ENCODE results near the gene RAMACL. TPM values are rescaled to one million over a fixed set of nuclear protein-coding genes. Genes with fewer than 3 reads are reported as not detected.

RAMACL gene
- total and polyA plus RNA-seq, 11 donors = 0.27 to 2.0 (median 0.69) TPM

DNA sequence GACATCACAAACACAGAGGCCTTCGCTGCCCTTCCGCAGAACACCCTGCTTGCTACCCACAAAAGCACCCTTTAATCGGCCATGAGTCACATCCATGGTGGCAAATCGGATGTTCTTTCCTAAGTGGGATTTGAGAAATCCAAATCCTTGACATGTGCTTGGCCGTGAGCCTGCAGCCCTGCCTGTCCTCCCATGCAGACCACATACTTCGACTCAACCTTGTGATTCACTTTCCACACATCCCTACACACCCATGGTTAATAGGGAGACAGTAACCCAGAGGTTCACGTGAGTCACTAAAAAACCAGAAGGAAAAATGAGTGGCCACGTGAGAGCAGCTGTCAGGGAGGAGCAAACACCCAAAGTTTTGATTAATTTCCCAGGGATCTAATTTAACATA lies 19.4 kb downstream of the RAMACL start:
- Histone ChIP-seq H3K27me3 (no peaks in the 10 kb centered on the region), H3K9me3 (no peaks in the 10 kb centered on the region), H3K27ac (no peak overlapping the region), H3K4me1 (peaks cover 0 to 50% (median 21%) of the 10 kb centered on the region in 12 donors), H3K36me3 (no peaks in the 10 kb centered on the region), H3K4me3 (no peak overlapping the region)
- TF ChIP-seq CTCF (IDR thresholded peaks at IDR 0.05) (no peak), POLR2A (IDR thresholded peaks at IDR 0.05) (no peak)
- intact Hi-C loops (cut with DNase I) = no loop called here
- DNase-seq (peak in 1 of 5 donors; percentile 48), ATAC-seq (peak in 1 of 4 donors; percentile 30)
- WGBS, 4 donors = 71 to 77% (median 74%) methylated on average over 8 of the region's 8 CpGs

DNA sequence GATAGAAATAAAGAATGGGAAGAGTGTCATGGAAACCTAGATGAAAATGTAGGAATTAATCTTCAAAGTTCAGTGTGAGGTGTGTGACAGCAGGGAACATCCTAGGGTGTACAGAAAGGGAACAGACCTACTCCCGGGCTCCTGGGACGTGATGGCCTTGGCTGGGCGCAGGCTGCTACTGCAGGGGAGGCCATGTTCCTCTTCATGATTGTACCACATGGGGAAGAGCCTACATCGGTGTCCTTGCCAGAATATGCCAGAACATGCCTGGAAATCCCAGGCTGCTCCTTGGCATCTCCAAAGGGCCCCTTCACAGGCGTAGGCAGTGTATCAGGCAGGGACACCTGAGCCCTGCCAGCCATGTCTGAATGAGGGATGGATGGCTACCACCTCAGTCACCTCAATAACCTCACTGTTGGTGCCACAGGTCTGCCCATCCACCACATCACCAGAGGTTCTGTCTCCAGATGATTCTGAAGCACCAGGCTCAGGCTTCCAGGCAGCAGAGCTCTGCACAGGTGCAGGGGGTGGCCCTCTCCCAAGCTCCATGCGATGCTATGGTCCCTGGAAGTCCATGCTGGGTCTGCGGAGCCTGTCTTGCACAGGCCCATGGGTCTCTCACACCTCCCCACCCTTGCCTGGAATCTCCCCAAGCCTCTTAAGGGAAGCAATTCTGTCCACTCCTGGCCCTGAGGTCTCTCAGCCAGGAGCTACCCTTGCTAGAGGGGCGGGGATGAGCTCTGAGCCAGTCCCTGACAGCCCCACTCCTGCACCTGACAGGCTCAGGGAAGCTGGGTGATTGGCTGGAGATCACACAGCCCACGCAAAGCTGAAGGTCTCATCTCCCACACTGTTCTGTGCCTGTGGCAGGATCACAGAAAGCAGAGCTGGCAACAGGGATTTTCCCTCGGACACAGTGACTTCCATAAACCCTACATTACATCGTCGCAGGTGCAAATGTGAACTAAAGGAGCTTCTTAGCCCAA lies 20.2 kb downstream of the RAMACL start:
- Histone ChIP-seq H3K4me3 (no peak overlapping the region), H3K4me1 (peaks cover 0 to 58% (median 23%) of the 10 kb centered on the region in 12 donors), H3K27ac (peak overlapping the region in 2 of 12 donors; percentile 29 to 64), H3K27me3 (no peaks in the 10 kb centered on the region), H3K36me3 (no peaks in the 10 kb centered on the region), H3K9me3 (no peaks in the 10 kb centered on the region)
- ATAC-seq (no peak), DNase-seq (no peak)
- TF ChIP-seq POLR2A (IDR thresholded peaks at IDR 0.05) (no peak), CTCF (IDR thresholded peaks at IDR 0.05) (no peak)
- intact Hi-C loops (cut with DNase I) = no loop called here
- 93 to 98% (median 95%) methylated on average over 12 of the region's 12 CpGs for WGBS, 4 donors

GRCh38 chr6:166565084-166565967 lies 21.2 kb downstream of the RAMACL start:
- Histone ChIP-seq H3K4me1 (peaks cover 0 to 59% (median 23%) of the 10 kb centered on the region in 12 donors), H3K9me3 (peaks cover 0 to 3% (median 0%) of the 10 kb centered on the region in 12 donors), H3K36me3 (no peaks in the 10 kb centered on the region), H3K27ac (peak overlapping the region in 9 of 12 donors; percentile 25 to 64 (median 35)), H3K4me3 (no peak overlapping the region), H3K27me3 (no peaks in the 10 kb centered on the region)
- ATAC-seq (peak; percentile 39 to 73 (median 72)), DNase-seq (peak in 2 of 5 donors; percentile 53 to 78)
- no peak for TF ChIP-seq POLR2A (IDR thresholded peaks at IDR 0.05)
- no peak for TF ChIP-seq CTCF (IDR thresholded peaks at IDR 0.05)
- intact Hi-C loops (cut with DNase I) = no loop called here
- WGBS, 4 donors = 78 to 84% (median 82%) methylated on average over 20 to 24 of the region's 24 CpGs
